ENCODE measurements around the gene CEP76. TPM values are rescaled to one million over a fixed set of nuclear protein-coding genes. Genes with fewer than 3 reads are reported as not detected.

The CEP76 gene
- total RNA-seq, 1 experiment from 2014 or later: 13.5 TPM

- RAD21 ChIA-PET (ENCODE audit: low non-redundant PET in 1 of 2, low total read pairs in 2 of 2, uncharacterized antibody in 2 of 2, unreplicated experiment in 2 of 2): no interaction called here
- Histone ChIP-seq H3K9me2 (ENCODE audit: insufficient read depth) (no peaks in the 10 kb centered on the region), H3K9me3 (ENCODE audit: control insufficient read depth in 1 of 2, insufficient read depth in 1 of 2, low read depth in 1 of 2, low read length in 2 of 2) (no peaks in the 10 kb centered on the region; a peak in 1 of 4 replicates), H3K9ac (ENCODE audit: low read length) (no peak overlapping the region), H3K27ac (ENCODE audit: low read depth, low read length) (no peak overlapping the region), H3K27me3 (ENCODE audit: insufficient read depth, low read length) (no peaks in the 10 kb centered on the region), H3K79me2 (ENCODE audit: insufficient read depth, low read length) (no peaks in the 10 kb centered on the region), H2AFZ (ENCODE audit: low read depth, low read length, poor library complexity, severe bottlenecking) (no peak overlapping the region), H3K4me1 (ENCODE audit: control insufficient read depth in 1 of 2, insufficient read depth in 2 of 2, low read length in 2 of 2) (peaks cover 4 to 5% of the 10 kb centered on the region in 2 experiments; a peak in 2 of 4 replicates), H3K4me2 (ENCODE audit: low read length) (no peak overlapping the region), H4K20me1 (ENCODE audit: insufficient read depth) (no peaks in the 10 kb centered on the region), H3K4me3 (replicated peaks in 1 of 2; ENCODE audit: low read depth in 1 of 2, low read length in 2 of 2) (no peak overlapping the region), H3K36me3 (ENCODE audit: control insufficient read depth in 1 of 2, insufficient read depth in 2 of 2, low read length in 2 of 2) (no peaks in the 10 kb centered on the region)
- no peak for ATAC-seq
- no TSS peak for BruUV-seq (replicated peaks)
- intact Hi-C loops (cut with micrococcal nuclease): loop anchor here (2.0 kb wide), 1 partner anchor 148 kb away; no protein-coding TSS in a partner anchor
- DNase-seq (ENCODE audit: low read depth, low spot score): no peak
- POLR2A ChIA-PET: no interaction called here
- TF ChIP-seq RAD21 (IDR thresholded peaks at IDR 0.05; ENCODE audit: low read depth) (no peak), CBX3 (IDR thresholded peaks at IDR 0.05; ENCODE audit: low read depth) (no peak), ELF1 (IDR thresholded peaks at IDR 0.05; ENCODE audit: borderline replicate concordance, low read depth) (no peak), ZNF274 (IDR thresholded peaks at IDR 0.05; ENCODE audit: low read depth, low read length) (no peak), SP1 (IDR thresholded peaks at IDR 0.05; ENCODE audit: low read depth) (no peak), EZH2 (IDR thresholded peaks at IDR 0.05) (no peak), POLR2AphosphoS5 (IDR thresholded peaks at IDR 0.05; ENCODE audit: low read depth, low read length) (no peak), EZH2phosphoT487 (IDR thresholded peaks at IDR 0.05; ENCODE audit: borderline replicate concordance) (no peak), ATF3 (IDR thresholded peaks at IDR 0.05) (no peak), JUND (IDR thresholded peaks at IDR 0.05) (no peak), CTCF (IDR thresholded peaks at IDR 0.05 in 2 of 3, conservative IDR thresholded peaks at IDR 0.05 in 1 of 3; ENCODE audit: borderline replicate concordance in 1 of 3, insufficient read depth in 1 of 3, low read depth in 2 of 3, low read length in 2 of 3) (no peak), REST (IDR thresholded peaks at IDR 0.05; ENCODE audit: low read depth) (no peak), TCF7L2 (IDR thresholded peaks at IDR 0.05; ENCODE audit: borderline replicate concordance, extremely low read depth, insufficient read depth, insufficient read length) (no peak), ZFX (IDR thresholded peaks at IDR 0.05) (no peak), POLR2A (IDR thresholded peaks at IDR 0.05; ENCODE audit: borderline replicate concordance, extremely low read depth, insufficient read depth, insufficient read length) (no peak)
- CTCF ChIA-PET: interaction anchor here (3.4 kb wide), 1 partner anchor 189 kb away, joined by 29 read pairs; no protein-coding TSS in a partner anchor
Observed at GRCh38 chr18:12745095-12745795, 42.7 kb upstream of the CEP76 start.
